Body of pancreas (tissue), 4 donors: ENCODE data around the gene VGLL4. TPM values are rescaled to one million over a fixed set of nuclear protein-coding genes. Genes with fewer than 3 reads are reported as not detected.

ENCODE experiments used
- ATAC-seq: fragments of 150-250 bp; one replicate; pipeline ENCODE4 v1.9.1; 2016
- DNase-seq, 4 donors: peaks; one replicate each; pipeline ENCODE4 v3.0.0-alpha.2; 2019
- H3K27ac ChIP-seq, 4 donors: fragments of 200-600 bp; sonication (generic); 1 replicate in 3 of 4; 2 replicates in 1 of 4; pipeline versions ENCODE4 v1.5.1 to v1.6.1; 2016 to 2019; ENCODE audit warnings: mild to moderate bottlenecking in 1 of 4, mixed read lengths in 1 of 4, moderate library complexity in 1 of 4
- H3K27me3 ChIP-seq, 2 donors: fragments of 200-600 bp; sonication (generic); one replicate each; pipeline ENCODE4 v1.6.0; 2016; ENCODE audit warnings: mild to moderate bottlenecking in 1 of 2
- H3K36me3 ChIP-seq, 2 donors: fragments of 200-600 bp; sonication (generic); replicated peaks in 1 of 2; 2 replicates each; pipeline ENCODE4 v1.5.1; 2016; ENCODE audit warnings: low read depth in 2 of 2; ENCODE audit not compliant: insufficient read depth in 1 of 2
- H3K4me1 ChIP-seq: fragments of 200-600 bp; sonication (generic); one replicate; pipeline ENCODE4 v1.6.0; 2016
- H3K4me3 ChIP-seq, 2 donors: fragments of 200-600 bp; sonication (generic); 1 replicate in 1 of 2; 2 replicates in 1 of 2; pipeline ENCODE4 v1.5.1; 2016 to 2019
- H3K9me3 ChIP-seq, 3 donors: fragments of 200-600 bp; sonication (generic); 1 replicate in 2 of 3; 2 replicates in 1 of 3; pipeline ENCODE4 v1.5.1; 2016
- POLR2A ChIP-seq, 3 donors: fragments of 450-650 bp; IDR thresholded peaks; one replicate each; pipeline ENCODE4 v1.6.1; 2016; ENCODE audit warnings: antibody characterized with exemption in 3 of 3, mild to moderate bottlenecking in 2 of 3
- WGBS, 2 donors: methylation state at CpG; one replicate each; pipeline ENCODE4 v1.1.5; 2017; 5-methylcytosine and 5-hydroxymethylcytosine counted together
- intact Hi-C: fragments of 100-400 bp; cut with DNase I; formaldehyde crosslinking; loops from one replicate; pipeline ENCODE4 v1.15.1; 2023
- total RNA-seq, 2 donors: library from RNA; depleted of rRNA; stranded (reverse); fragments of >200 nt; gene quantifications; one replicate each; pipeline ENCODE4 v1.1.0, GENCODE V29; 2016
- TF ChIP-seq, protein P1 (sequence below), 7 experiments: fragments of 450-650 bp in 4 of 7; fragments of 200-600 bp in 3 of 7; sonication (generic) in 3 of 7; IDR thresholded peaks; one replicate each; pipeline ENCODE4 v1.5.1; 2016 to 2019; ENCODE audit warnings: antibody characterized with exemption in 7 of 7

VGLL4 gene
- total RNA-seq, 2 donors from 2014 or later, result 66.4 to 91.0 TPM

- Histone ChIP-seq H3K9me3 (no peaks in the 10 kb centered on the region), H3K27ac (peak overlapping the region in 3 of 4 donors; percentile 41 to 72 (median 68)), H3K4me3 (no peak overlapping the region), H3K4me1 (peaks cover 62% of the 10 kb centered on the region), H3K36me3 (no peaks in the 10 kb centered on the region), H3K27me3 (no peaks in the 10 kb centered on the region)
- DNase-seq (peak in 2 of 4 donors; percentile 33 to 58), ATAC-seq (peak; percentile 68)
- intact Hi-C loops, result no loop called here
- 20 to 27% methylated on average over 4 of the region's 4 CpGs for whole genome bisulfite sequencing, 2 donors
- TF ChIP-seq POLR2A (IDR thresholded peaks at IDR 0.05), result no peak
- TF ChIP-seq, protein P1, sequence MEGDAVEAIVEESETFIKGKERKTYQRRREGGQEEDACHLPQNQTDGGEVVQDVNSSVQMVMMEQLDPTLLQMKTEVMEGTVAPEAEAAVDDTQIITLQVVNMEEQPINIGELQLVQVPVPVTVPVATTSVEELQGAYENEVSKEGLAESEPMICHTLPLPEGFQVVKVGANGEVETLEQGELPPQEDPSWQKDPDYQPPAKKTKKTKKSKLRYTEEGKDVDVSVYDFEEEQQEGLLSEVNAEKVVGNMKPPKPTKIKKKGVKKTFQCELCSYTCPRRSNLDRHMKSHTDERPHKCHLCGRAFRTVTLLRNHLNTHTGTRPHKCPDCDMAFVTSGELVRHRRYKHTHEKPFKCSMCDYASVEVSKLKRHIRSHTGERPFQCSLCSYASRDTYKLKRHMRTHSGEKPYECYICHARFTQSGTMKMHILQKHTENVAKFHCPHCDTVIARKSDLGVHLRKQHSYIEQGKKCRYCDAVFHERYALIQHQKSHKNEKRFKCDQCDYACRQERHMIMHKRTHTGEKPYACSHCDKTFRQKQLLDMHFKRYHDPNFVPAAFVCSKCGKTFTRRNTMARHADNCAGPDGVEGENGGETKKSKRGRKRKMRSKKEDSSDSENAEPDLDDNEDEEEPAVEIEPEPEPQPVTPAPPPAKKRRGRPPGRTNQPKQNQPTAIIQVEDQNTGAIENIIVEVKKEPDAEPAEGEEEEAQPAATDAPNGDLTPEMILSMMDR (IDR thresholded peaks at IDR 0.05), result no peak
Measured at GRCh38 chr3:11671648-11672100, 28.0 kb upstream of the VGLL4 start.

GRCh38 chr3:11668243-11669235 lies 24.8 kb upstream of the VGLL4 start:
- Histone ChIP-seq H3K9me3 (no peaks in the 10 kb centered on the region), H3K36me3 (no peaks in the 10 kb centered on the region), H3K27me3 (no peaks in the 10 kb centered on the region), H3K4me3 (no peak overlapping the region), H3K27ac (peak overlapping the region in 1 of 4 donors; percentile 5), H3K4me1 (peaks cover 54% of the 10 kb centered on the region)
- intact Hi-C loops, result no loop called here
- TF ChIP-seq POLR2A (IDR thresholded peaks at IDR 0.05), result no peak
- TF ChIP-seq, protein P1 (IDR thresholded peaks at IDR 0.05), result no peak
- 33 to 40% methylated on average over 8 to 9 of the region's 9 CpGs for WGBS, 2 donors
- no peak for ATAC-seq
- no peak for DNase-seq

- Histone ChIP-seq H3K9me3 (no peaks in the 10 kb centered on the region), H3K4me3 (no peak overlapping the region), H3K4me1 (peaks cover 54% of the 10 kb centered on the region), H3K36me3 (no peaks in the 10 kb centered on the region), H3K27me3 (no peaks in the 10 kb centered on the region), H3K27ac (no peak overlapping the region)
- WGBS, 2 donors, result 88 to 91% methylated on average over 8 to 9 of the region's 10 CpGs
- ATAC-seq (no peak), DNase-seq (no peak)
- TF ChIP-seq POLR2A (IDR thresholded peaks at IDR 0.05), result no peak
- TF ChIP-seq, protein P1 (IDR thresholded peaks at IDR 0.05), result no peak
- intact Hi-C loops, result no loop called here
Measured at GRCh38 chr3:11665331-11665730, 21.6 kb upstream of the VGLL4 start.

DNA sequence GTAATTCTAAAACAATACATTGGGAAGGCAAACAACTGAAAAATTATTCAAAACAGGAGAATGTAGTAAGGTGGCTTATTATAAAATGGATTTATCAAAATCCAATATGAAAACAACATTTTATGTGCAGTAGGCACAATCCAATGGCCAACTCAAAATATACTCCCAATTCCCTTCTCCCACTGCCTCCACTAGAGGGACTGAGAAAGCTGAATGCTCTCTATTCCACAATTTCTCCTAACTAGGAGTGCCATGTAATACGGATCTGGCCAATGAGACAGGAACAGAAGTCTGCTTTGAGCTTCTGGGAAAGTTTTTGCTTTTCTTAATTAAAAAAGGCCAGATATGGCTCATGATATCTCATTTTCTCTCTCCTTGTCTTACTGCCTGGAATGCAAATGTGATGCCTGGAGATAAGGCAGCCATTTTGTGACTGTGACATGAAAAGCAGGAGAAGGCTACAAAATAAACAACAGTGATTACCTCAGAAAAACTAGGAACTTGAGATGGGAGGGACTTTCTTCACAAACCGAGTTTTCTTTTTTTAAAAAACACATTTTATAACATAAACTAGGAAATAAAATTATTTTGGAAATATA lies 18.8 kb upstream of the VGLL4 start:
- no peaks in the 10 kb centered on the region for H3K36me3 ChIP-seq
- ATAC-seq (no peak), DNase-seq (no peak)
- intact Hi-C loops, result no loop called here
- no peaks in the 10 kb centered on the region for H3K27me3 ChIP-seq
- H3K27ac ChIP-seq, result peak overlapping the region; percentile 30 to 80 (median 60)
- no peak overlapping the region for H3K4me3 ChIP-seq
- peaks cover 55% of the 10 kb centered on the region for H3K4me1 ChIP-seq
- 73 to 78% methylated on average over 2 of the region's 2 CpGs for WGBS, 2 donors
- TF ChIP-seq, protein P1 (IDR thresholded peaks at IDR 0.05), result peak in 5 of 7 experiments; percentile 9 to 36 (median 30)
- no peak for TF ChIP-seq POLR2A (IDR thresholded peaks at IDR 0.05)
- H3K9me3 ChIP-seq, result no peaks in the 10 kb centered on the region
